HG03139 (cell line): ENCODE data around the gene GTPBP8.

Source experiments
- ATAC-seq: cut with Tn5 transposase; IDR thresholded peaks from one replicate; pipeline ENCODE4 v1.9.1; 2021; ENCODE audit not compliant: unreplicated experiment

GTPBP8 gene

GRCh38 chr3:112990672-112991602 lies at the start of gene GTPBP8:
Gene GTPBP8 (plus strand): TSS chr3:112990984. CDS start chr3:112991000, 16 bp downstream.
- peak; percentile 95 for ATAC-seq

GRCh38 chr3:112948346-112948838 lies 42.4 kb upstream of the GTPBP8 start:
- ATAC-seq: no peak

- no peak for ATAC-seq
Measured at GRCh38 chr3:112956351-112956750, 34.4 kb upstream of the GTPBP8 start.

GRCh38 chr3:112958811-112959560 lies 31.8 kb upstream of the GTPBP8 start:
- ATAC-seq: no peak

GRCh38 chr3:112963683-112964082 lies 27.1 kb upstream of the GTPBP8 start:
- no peak for ATAC-seq

GRCh38 chr3:112965656-112966055 lies 25.1 kb upstream of the GTPBP8 start:
- no peak for ATAC-seq

- ATAC-seq: no peak
Measured at GRCh38 chr3:112966633-112967032, 24.2 kb upstream of the GTPBP8 start.

GRCh38 chr3:112967425-112967824 lies 23.4 kb upstream of the GTPBP8 start:
- no peak for ATAC-seq

- ATAC-seq: no peak
Measured at GRCh38 chr3:112967828-112968227, 23.0 kb upstream of the GTPBP8 start.

- ATAC-seq: no peak
Measured at GRCh38 chr3:112972158-112972557, 18.6 kb upstream of the GTPBP8 start.

GRCh38 chr3:112973325-112974177 lies 17.2 kb upstream of the GTPBP8 start:
- peak; percentile 91 for ATAC-seq

GRCh38 chr3:112974178-112974517 lies 16.6 kb upstream of the GTPBP8 start:
- ATAC-seq: peak; percentile 6

- no peak for ATAC-seq
Measured at GRCh38 chr3:112974894-112975293, 15.9 kb upstream of the GTPBP8 start, which contains the start of gene CD200R1. Gene CD200R1 (minus strand): TSS chr3:112975103. CDS start chr3:112974857, 246 bp downstream.

- no peak for ATAC-seq
Measured at GRCh38 chr3:112976001-112976400, 14.8 kb upstream of the GTPBP8 start.

GRCh38 chr3:112976953-112977352 lies 13.8 kb upstream of the GTPBP8 start:
- no peak for ATAC-seq

- ATAC-seq: no peak
Measured at GRCh38 chr3:112979244-112979832, 11.4 kb upstream of the GTPBP8 start.

GRCh38 chr3:112980080-112980479 lies 10.7 kb upstream of the GTPBP8 start:
- ATAC-seq: no peak

GRCh38 chr3:112982710-112983109 lies 8.1 kb upstream of the GTPBP8 start:
- no peak for ATAC-seq

- ATAC-seq: no peak
Measured at GRCh38 chr3:112984485-112984884, 6.3 kb upstream of the GTPBP8 start.

- ATAC-seq: no peak
Measured at GRCh38 chr3:112987710-112988334, 3.0 kb upstream of the GTPBP8 start.
